Esophagus squamous epithelium (tissue), 4 donors: ENCODE measurements around the gene PHF21B.
"Not testable (repeated sequence)": the region's sequence is repeated elsewhere in the genome, so short reads cannot be mapped to it uniquely, and the experiment has no call there.

Experiments used
- POLR2A ChIP-seq, 4 donors: fragments of 450-650 bp; IDR thresholded peaks; one replicate each; pipeline ENCODE4 v1.6.1; 2017; ENCODE audit warnings: antibody characterized with exemption in 4 of 4, mild to moderate bottlenecking in 4 of 4, moderate library complexity in 3 of 4
- TF ChIP-seq, protein P1 (sequence below), 6 experiments: fragments of 450-650 bp in 4 of 6; fragments of 200-600 bp in 2 of 6; sonication (generic) in 2 of 6; IDR thresholded peaks; one replicate each; pipeline ENCODE4 v1.5.1; 2016 to 2019; ENCODE audit warnings: antibody characterized with exemption in 6 of 6, mild to moderate bottlenecking in 4 of 6, moderate library complexity in 4 of 6

- TF ChIP-seq, protein P1, sequence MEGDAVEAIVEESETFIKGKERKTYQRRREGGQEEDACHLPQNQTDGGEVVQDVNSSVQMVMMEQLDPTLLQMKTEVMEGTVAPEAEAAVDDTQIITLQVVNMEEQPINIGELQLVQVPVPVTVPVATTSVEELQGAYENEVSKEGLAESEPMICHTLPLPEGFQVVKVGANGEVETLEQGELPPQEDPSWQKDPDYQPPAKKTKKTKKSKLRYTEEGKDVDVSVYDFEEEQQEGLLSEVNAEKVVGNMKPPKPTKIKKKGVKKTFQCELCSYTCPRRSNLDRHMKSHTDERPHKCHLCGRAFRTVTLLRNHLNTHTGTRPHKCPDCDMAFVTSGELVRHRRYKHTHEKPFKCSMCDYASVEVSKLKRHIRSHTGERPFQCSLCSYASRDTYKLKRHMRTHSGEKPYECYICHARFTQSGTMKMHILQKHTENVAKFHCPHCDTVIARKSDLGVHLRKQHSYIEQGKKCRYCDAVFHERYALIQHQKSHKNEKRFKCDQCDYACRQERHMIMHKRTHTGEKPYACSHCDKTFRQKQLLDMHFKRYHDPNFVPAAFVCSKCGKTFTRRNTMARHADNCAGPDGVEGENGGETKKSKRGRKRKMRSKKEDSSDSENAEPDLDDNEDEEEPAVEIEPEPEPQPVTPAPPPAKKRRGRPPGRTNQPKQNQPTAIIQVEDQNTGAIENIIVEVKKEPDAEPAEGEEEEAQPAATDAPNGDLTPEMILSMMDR (IDR thresholded peaks at IDR 0.05): not testable (repeated sequence)
- not testable (repeated sequence) for TF ChIP-seq POLR2A (IDR thresholded peaks at IDR 0.05)
Observed at GRCh38 chr22:44961682-44962081, 48.1 kb downstream of the PHF21B start.
